Osteoblast (primary cell): Measurements from ENCODE around the gene KCMF1. TPM values are rescaled to one million over a fixed set of nuclear protein-coding genes. Genes with fewer than 3 reads are reported as not detected.

ENCODE experiments used
- DNase-seq: peaks from one replicate; pipeline ENCODE4 v3.0.0; 2011; ENCODE audit warnings: low spot score, mixed read lengths; ENCODE audit not compliant: insufficient read length; ENCODE audit errors: missing footprints
- H2AFZ ChIP-seq: 2 replicates; pipeline ENCODE4 v1.6.0; 2011; ENCODE audit warnings: mild to moderate bottlenecking, low read length
- H3K27ac ChIP-seq: 2 replicates; pipeline ENCODE4 v1.5.1; 2011; ENCODE audit warnings: mild to moderate bottlenecking, low read depth, low read length, moderate library complexity
- H3K27me3 ChIP-seq: 2 replicates; pipeline ENCODE4 v1.6.0; 2012; ENCODE audit warnings: mild to moderate bottlenecking, control low read depth, inconsistent platforms, low read length, moderate library complexity; ENCODE audit not compliant: insufficient read depth
- H3K36me3 ChIP-seq: 2 replicates; pipeline ENCODE4 v1.5.1; 2011; ENCODE audit warnings: mild to moderate bottlenecking, low read length, control low read depth, moderate library complexity; ENCODE audit not compliant: insufficient read depth
- H3K4me1 ChIP-seq: 2 replicates; pipeline ENCODE4 v1.5.1; 2011; ENCODE audit warnings: mild to moderate bottlenecking, low read length, control low read depth, moderate library complexity; ENCODE audit not compliant: insufficient read depth
- H3K4me2 ChIP-seq: 2 replicates; pipeline ENCODE4 v1.6.0; 2011; ENCODE audit warnings: mild to moderate bottlenecking, low read length; ENCODE audit not compliant: insufficient read depth
- H3K4me3 ChIP-seq: fragments of 200-600 bp; sonication (generic); 3 replicates; pipeline ENCODE4 v1.5.1; 2012; ENCODE audit warnings: mild to moderate bottlenecking, low read length, inconsistent platforms; ENCODE audit not compliant: insufficient read depth
- H3K79me2 ChIP-seq: 2 replicates; pipeline ENCODE4 v1.6.0; 2012; ENCODE audit warnings: mild to moderate bottlenecking, low read length, control low read depth, inconsistent platforms; ENCODE audit not compliant: insufficient read depth
- H3K9me3 ChIP-seq: 2 replicates; pipeline ENCODE4 v1.5.1; 2011; ENCODE audit warnings: low read depth, low read length, control low read depth
- H4K20me1 ChIP-seq: 2 replicates; pipeline ENCODE4 v1.6.0; 2012; ENCODE audit warnings: mild to moderate bottlenecking, low read length, control low read depth; ENCODE audit not compliant: insufficient read depth
- total RNA-seq: library from RNA; depleted of rRNA; stranded (reverse); fragments of >200 nt; gene quantifications from 2 replicates; pipeline ENCODE4 v1.2.3, GENCODE V29; 2012
- TF ChIP-seq, protein P1 (sequence below): IDR thresholded peaks from 2 replicates; pipeline ENCODE4 v1.5.1; 2011; ENCODE audit warnings: mild to moderate bottlenecking, low read depth, low read length, moderate library complexity; ENCODE audit errors: extremely low read depth

Gene KCMF1
- total RNA-seq, 1 donor, result 74.2 TPM

DNA sequence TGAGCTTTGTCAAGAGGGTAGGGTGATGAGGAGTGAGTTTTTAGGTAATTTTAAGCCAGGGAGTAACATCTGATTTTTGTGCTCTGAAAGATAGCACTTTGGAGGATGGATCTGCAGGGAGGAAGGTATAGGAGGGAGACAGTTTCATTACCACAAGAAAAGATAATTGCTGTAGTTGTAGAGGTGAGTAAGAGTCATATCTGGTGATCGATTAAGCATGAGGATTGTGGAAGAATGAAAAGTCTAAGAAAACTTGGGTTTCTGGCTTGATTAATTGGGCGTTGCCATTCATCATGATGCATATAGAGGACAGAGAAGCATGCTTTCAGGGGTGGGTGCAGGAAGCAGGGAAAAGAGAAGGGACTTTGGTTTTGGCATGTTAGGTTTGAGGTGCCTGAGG, 18.5 kb downstream of the KCMF1 start:
- H3K4me3 ChIP-seq, result no peak overlapping the region
- TF ChIP-seq, protein P1, sequence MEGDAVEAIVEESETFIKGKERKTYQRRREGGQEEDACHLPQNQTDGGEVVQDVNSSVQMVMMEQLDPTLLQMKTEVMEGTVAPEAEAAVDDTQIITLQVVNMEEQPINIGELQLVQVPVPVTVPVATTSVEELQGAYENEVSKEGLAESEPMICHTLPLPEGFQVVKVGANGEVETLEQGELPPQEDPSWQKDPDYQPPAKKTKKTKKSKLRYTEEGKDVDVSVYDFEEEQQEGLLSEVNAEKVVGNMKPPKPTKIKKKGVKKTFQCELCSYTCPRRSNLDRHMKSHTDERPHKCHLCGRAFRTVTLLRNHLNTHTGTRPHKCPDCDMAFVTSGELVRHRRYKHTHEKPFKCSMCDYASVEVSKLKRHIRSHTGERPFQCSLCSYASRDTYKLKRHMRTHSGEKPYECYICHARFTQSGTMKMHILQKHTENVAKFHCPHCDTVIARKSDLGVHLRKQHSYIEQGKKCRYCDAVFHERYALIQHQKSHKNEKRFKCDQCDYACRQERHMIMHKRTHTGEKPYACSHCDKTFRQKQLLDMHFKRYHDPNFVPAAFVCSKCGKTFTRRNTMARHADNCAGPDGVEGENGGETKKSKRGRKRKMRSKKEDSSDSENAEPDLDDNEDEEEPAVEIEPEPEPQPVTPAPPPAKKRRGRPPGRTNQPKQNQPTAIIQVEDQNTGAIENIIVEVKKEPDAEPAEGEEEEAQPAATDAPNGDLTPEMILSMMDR, result no peak
- H2AFZ ChIP-seq, result no peak overlapping the region
- no peak overlapping the region for H3K4me2 ChIP-seq
- peaks cover 99% of the 10 kb centered on the region for H3K79me2 ChIP-seq
- peaks cover 68% of the 10 kb centered on the region for H4K20me1 ChIP-seq
- no peak for DNase-seq
- no peak overlapping the region for H3K27ac ChIP-seq
- no peaks in the 10 kb centered on the region for H3K27me3 ChIP-seq
- no peaks in the 10 kb centered on the region for H3K9me3 ChIP-seq
- no peaks in the 10 kb centered on the region for H3K36me3 ChIP-seq
- peaks cover 22% of the 10 kb centered on the region for H3K4me1 ChIP-seq

DNA sequence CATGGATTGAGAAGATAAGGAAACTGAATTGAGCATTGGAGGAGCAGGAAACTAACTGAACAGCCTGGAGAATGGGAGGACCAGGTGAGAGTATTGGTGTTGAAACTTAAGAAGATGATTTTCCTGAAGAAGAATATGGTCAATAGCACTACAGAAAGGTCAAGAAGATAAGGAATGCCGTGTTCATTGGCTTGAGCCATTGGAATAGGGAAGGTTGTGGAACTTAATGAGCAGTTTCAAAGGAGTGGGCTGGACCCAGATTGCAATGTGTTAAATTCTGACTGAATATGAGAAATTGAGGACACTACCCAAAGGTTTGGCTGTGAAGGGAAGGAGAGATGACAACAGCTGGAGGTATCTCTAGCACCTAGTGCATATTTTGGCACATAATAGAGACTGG, 19.0 kb downstream of the KCMF1 start:
- no peak overlapping the region for H3K27ac ChIP-seq
- H3K4me1 ChIP-seq, result peaks cover 22% of the 10 kb centered on the region
- no peak overlapping the region for H2AFZ ChIP-seq
- H3K4me2 ChIP-seq, result no peak overlapping the region
- H3K36me3 ChIP-seq, result no peaks in the 10 kb centered on the region
- peaks cover 98% of the 10 kb centered on the region for H3K79me2 ChIP-seq
- H3K9me3 ChIP-seq, result no peaks in the 10 kb centered on the region
- H4K20me1 ChIP-seq, result peaks cover 67% of the 10 kb centered on the region
- no peaks in the 10 kb centered on the region for H3K27me3 ChIP-seq
- TF ChIP-seq, protein P1, result no peak
- H3K4me3 ChIP-seq, result no peak overlapping the region
- no peak for DNase-seq

DNA sequence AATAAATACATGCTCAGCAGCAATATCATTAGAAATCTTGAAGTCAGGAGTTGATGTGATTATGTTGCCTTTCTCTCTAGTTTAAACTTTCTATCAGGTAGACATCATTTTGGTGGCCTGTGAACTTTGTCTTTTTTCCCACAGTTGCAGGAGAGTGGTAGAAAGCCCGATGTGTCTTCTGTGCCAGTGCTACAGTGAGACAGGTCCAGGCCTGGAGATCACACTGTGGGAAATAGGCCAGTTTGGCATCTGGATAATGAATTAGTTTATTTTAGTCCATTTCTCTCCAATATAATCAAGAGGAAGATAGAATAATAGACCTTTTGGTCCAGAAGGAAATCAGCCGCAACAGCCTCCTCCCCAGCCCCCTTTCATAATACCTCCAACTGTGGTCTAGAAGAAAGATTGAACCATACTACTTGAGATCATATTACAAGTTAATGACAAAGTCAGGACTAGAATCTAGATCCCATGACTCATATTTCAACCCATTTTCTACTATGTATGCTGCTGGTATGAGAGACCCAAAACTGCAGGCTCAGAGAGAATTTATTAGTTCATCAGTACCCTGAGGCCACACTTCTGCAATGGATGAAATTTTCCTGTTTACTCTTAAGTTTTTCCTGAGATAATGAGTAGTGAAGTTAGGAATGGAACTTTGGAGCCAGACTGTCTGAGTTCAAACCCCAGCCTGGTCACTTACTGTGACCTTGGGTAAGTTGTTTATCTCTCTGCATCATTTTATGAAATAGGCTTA, 20.6 kb downstream of the KCMF1 start:
- Histone ChIP-seq H3K4me3 (no peak overlapping the region), H3K36me3 (no peaks in the 10 kb centered on the region), H3K79me2 (peaks cover 97% of the 10 kb centered on the region), H3K4me1 (peaks cover 27% of the 10 kb centered on the region), H2AFZ (no peak overlapping the region), H4K20me1 (peaks cover 71% of the 10 kb centered on the region), H3K27ac (peak overlapping the region; percentile 41), H3K27me3 (no peaks in the 10 kb centered on the region), H3K4me2 (no peak overlapping the region), H3K9me3 (no peaks in the 10 kb centered on the region)
- DNase-seq, result no peak
- TF ChIP-seq, protein P1, result no peak

DNA sequence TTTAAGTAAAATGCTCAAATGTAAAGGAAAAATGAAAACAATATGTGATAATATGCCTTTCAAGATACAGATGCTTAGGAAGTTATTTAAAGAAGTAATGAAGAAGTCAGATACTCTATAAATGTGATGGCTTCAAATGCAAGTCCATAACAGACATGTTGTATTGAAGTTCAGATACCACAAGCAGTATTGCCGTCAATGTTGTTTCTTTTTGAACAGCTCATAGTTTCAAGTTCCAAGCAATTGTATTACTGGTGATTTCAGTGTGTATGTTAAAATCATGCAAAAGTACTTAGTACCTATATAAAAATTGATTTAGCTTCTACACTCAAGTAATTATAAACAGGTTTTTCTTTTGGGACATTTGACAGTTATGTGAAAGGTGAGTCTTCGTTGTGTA, 24.9 kb downstream of the KCMF1 start:
- Histone ChIP-seq H3K4me1 (peaks cover 15% of the 10 kb centered on the region), H3K27me3 (no peaks in the 10 kb centered on the region), H3K79me2 (peaks cover 97% of the 10 kb centered on the region), H2AFZ (no peak overlapping the region), H4K20me1 (peaks cover 46% of the 10 kb centered on the region), H3K27ac (no peak overlapping the region), H3K4me2 (no peak overlapping the region), H3K36me3 (no peaks in the 10 kb centered on the region), H3K4me3 (no peak overlapping the region), H3K9me3 (no peaks in the 10 kb centered on the region)
- DNase-seq, result no peak
- TF ChIP-seq, protein P1, result no peak
